ENCODE results near the gene STK17B. TPM values are rescaled to one million over a fixed set of nuclear protein-coding genes. Genes with fewer than 3 reads are reported as not detected.

Gene STK17B
- total RNA-seq, 2 experiments from 2014 or later = 95.0 to 148 TPM

DNA sequence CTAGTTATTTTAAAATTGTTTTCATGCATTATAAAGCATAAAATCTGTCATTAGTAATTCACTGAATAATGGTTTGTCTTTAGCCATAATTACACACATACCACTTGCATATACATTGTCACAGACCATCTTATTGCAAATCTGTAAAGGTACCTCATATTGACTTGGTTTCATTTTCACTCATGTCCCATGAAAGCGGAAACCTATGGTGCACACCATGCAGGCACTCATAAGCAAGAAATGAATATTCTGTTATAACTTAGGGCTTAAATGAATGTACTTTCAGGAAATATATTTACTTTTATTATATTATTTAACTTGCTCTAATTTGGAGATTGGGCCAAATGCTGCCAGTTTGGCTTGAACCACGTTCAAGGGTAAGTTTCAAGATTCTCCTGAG is 29.2 kb upstream of the STK17B start:
- Histone ChIP-seq H3K27ac (ENCODE audit: low read depth, low read length, poor library complexity, severe bottlenecking) (no peak overlapping the region), H2AFZ (ENCODE audit: low read length) (peak overlapping the region; percentile 93), H4K20me1 (ENCODE audit: insufficient read depth, low read length) (no peaks in the 10 kb centered on the region), H3K79me2 (ENCODE audit: insufficient read depth, low read depth, low read length) (no peaks in the 10 kb centered on the region), H3K9me3 (ENCODE audit: low read length) (no peaks in the 10 kb centered on the region; the same call in 1 of the 2 replicates), H3K4me2 (ENCODE audit: low read length) (peak overlapping the region; percentile 62), H3K4me3 (ENCODE audit: low read depth, low read length, poor library complexity, severe bottlenecking) (peak overlapping the region; percentile 42), H3K4me1 (ENCODE audit: insufficient read depth, low read length, poor library complexity, severe bottlenecking) (peaks cover 46% of the 10 kb centered on the region), H3K36me3 (ENCODE audit: insufficient read depth, low read length) (no peaks in the 10 kb centered on the region), H3K9me2 (ENCODE audit: insufficient read depth, low read length) (no peaks in the 10 kb centered on the region)
- intact Hi-C loops (cut with micrococcal nuclease; ENCODE audit: unreplicated experiment) = no loop called here
- no peak for TF ChIP-seq EZH2phosphoT487 (IDR thresholded peaks at IDR 0.05; ENCODE audit: borderline replicate concordance, low read depth, low read length)
- no peak for TF ChIP-seq CTCF (conservative IDR thresholded peaks at IDR 0.05; ENCODE audit: low read length)
- ChIA-PET POLR2A (interaction anchor here (1.0 to 4.2 kb wide), 11 partner anchors 10 to 74 kb away, joined by 3 to 26 read pairs (median 11); no protein-coding TSS in a partner anchor), CTCF (ENCODE audit: unreplicated experiment) (no interaction called here)
- DNase-seq (ENCODE audit: low spot score) = peak; percentile 45
- BruUV-seq (replicated peaks) = no TSS peak

GRCh38 chr2:196195758-196196157 is 24.4 kb upstream of the STK17B start:
- BruUV-seq (replicated peaks) = no TSS peak
- no peaks in the 10 kb centered on the region for H3K9me3 ChIP-seq (ENCODE audit: low read length)
- no peaks in the 10 kb centered on the region for H3K36me3 ChIP-seq (ENCODE audit: insufficient read depth, low read length)
- peak overlapping the region; percentile 61 for H3K4me2 ChIP-seq (ENCODE audit: low read length)
- no peak overlapping the region for H3K4me3 ChIP-seq (ENCODE audit: low read depth, low read length, poor library complexity, severe bottlenecking)
- no peak for DNase-seq (ENCODE audit: low spot score)
- ChIA-PET CTCF (ENCODE audit: unreplicated experiment) (no interaction called here), POLR2A (interaction anchor here (0.6 to 10.3 kb wide), 14 partner anchors 9 to 75 kb away, joined by 3 to 104 read pairs (median 3); no protein-coding TSS in a partner anchor)
- no peaks in the 10 kb centered on the region for H4K20me1 ChIP-seq (ENCODE audit: insufficient read depth, low read length)
- H3K79me2 ChIP-seq (ENCODE audit: insufficient read depth, low read depth, low read length) = no peaks in the 10 kb centered on the region
- intact Hi-C loops (cut with micrococcal nuclease; ENCODE audit: unreplicated experiment) = no loop called here
- peak overlapping the region; percentile 100 for H2AFZ ChIP-seq (ENCODE audit: low read length)
- peaks cover 35% of the 10 kb centered on the region for H3K4me1 ChIP-seq (ENCODE audit: insufficient read depth, low read length, poor library complexity, severe bottlenecking)
- no peak for TF ChIP-seq CTCF (conservative IDR thresholded peaks at IDR 0.05; ENCODE audit: low read length)
- no peak overlapping the region for H3K27ac ChIP-seq (ENCODE audit: low read depth, low read length, poor library complexity, severe bottlenecking)
- H3K9me2 ChIP-seq (ENCODE audit: insufficient read depth, low read length) = no peaks in the 10 kb centered on the region

DNA sequence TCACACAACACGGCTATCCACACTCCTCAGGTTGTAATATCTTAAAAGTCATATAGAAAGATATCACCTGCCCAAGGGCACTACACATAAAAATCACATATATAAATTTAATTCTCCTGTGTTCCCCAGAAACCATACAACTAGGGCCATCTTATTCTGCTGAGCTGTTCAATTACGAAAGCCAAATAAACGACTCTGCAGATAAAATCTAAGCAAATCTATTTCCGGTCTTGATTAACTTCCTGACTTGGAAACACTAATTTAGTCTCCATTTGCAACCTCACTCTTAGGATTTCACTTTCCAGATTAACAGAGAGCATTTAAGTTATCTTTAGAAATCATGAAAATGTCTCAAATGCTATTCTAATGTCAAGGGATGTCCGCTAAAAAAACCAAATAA is 23.9 kb upstream of the STK17B start:
- Histone ChIP-seq H3K27ac (ENCODE audit: low read depth, low read length, poor library complexity, severe bottlenecking) (peak overlapping the region; percentile 10), H4K20me1 (ENCODE audit: insufficient read depth, low read length) (no peaks in the 10 kb centered on the region), H3K36me3 (ENCODE audit: insufficient read depth, low read length) (no peaks in the 10 kb centered on the region), H3K79me2 (ENCODE audit: insufficient read depth, low read depth, low read length) (no peaks in the 10 kb centered on the region), H3K4me3 (ENCODE audit: low read depth, low read length, poor library complexity, severe bottlenecking) (peak overlapping the region; percentile 35), H3K9me3 (ENCODE audit: low read length) (no peaks in the 10 kb centered on the region), H3K4me1 (ENCODE audit: insufficient read depth, low read length, poor library complexity, severe bottlenecking) (peaks cover 34% of the 10 kb centered on the region), H3K4me2 (ENCODE audit: low read length) (peak overlapping the region; percentile 61), H3K9me2 (ENCODE audit: insufficient read depth, low read length) (no peaks in the 10 kb centered on the region), H2AFZ (ENCODE audit: low read length) (peak overlapping the region; percentile 100)
- DNase-seq (ENCODE audit: low spot score) = no peak
- TF ChIP-seq EZH2phosphoT487 (IDR thresholded peaks at IDR 0.05; ENCODE audit: borderline replicate concordance, low read depth, low read length) (no peak), CTCF (conservative IDR thresholded peaks at IDR 0.05; ENCODE audit: low read length) (no peak)
- BruUV-seq (replicated peaks) = no TSS peak
- POLR2A ChIA-PET = interaction anchor here (0.6 to 10.3 kb wide), 15 partner anchors 9 to 76 kb away, joined by 3 to 104 read pairs (median 3); no protein-coding TSS in a partner anchor
- CTCF ChIA-PET (ENCODE audit: unreplicated experiment) = interaction anchor here (0.8 kb wide), 1 partner anchor 10 kb away, joined by 5 read pairs; no protein-coding TSS in a partner anchor
- intact Hi-C loops (cut with micrococcal nuclease; ENCODE audit: unreplicated experiment) = no loop called here

Data from OCI-LY7 (cell line).